Endothelial cell of umbilical vein (primary cell): ENCODE measurements around the gene MAP1LC3B2. TPM values are rescaled to one million over a fixed set of nuclear protein-coding genes. Genes with fewer than 3 reads are reported as not detected.
A peak's percentile ranks its signal among the peaks of the same experiment; 100 is the strongest.

ENCODE experiments used
- BruUV-seq: library from RNA; stranded (reverse); fragments of 400-500 nt; replicated peaks from 2 replicates; lab custom pipeline; 2021; lab: Mats Ljungman, UMichigan
- CTCF ChIA-PET: fragments of 300-600, 350-600 bp; sonication (Branson Sonifier 250); formaldehyde crosslinking; loops from one replicate; lab custom pipeline; 2021; ENCODE audit warnings: antibody characterized with exemption, inconsistent platforms; lab: Charles Lee
- POLR2A ChIA-PET: fragments of 300-600, 350-600 bp; sonication (Branson Sonifier 250); formaldehyde crosslinking; loops from one replicate; lab custom pipeline; 2021; ENCODE audit warnings: antibody characterized with exemption, inconsistent platforms; lab: Charles Lee
- DNase-seq: peaks from one replicate; pipeline ENCODE4 v3.0.0-alpha.2; 2011; ENCODE audit warnings: low read depth, low spot score
- FAIRE-seq: peaks from 2 replicates; lab custom pipeline; 2011; peaks lifted over from hg19 to GRCh38; lab: Jason Lieb, UNC
- H2AFZ ChIP-seq: 2 replicates; pipeline ENCODE4 v1.6.0; 2012; ENCODE audit warnings: low read depth, low read length, control low read depth, inconsistent platforms
- H3K27ac ChIP-seq: 2 replicates; pipeline ENCODE4 v1.5.1; 2011; ENCODE audit warnings: low read depth, mild to moderate bottlenecking, control low read depth, low read length, moderate library complexity; ENCODE audit not compliant: insufficient read depth
- H3K27me3 ChIP-seq, 2 experiments: 2 replicates each; pipeline versions ENCODE4 v1.6.0 to v1.6.1; 2011; ENCODE audit warnings: low read length in 2 of 2, mixed read lengths in 1 of 2; ENCODE audit not compliant: control insufficient read depth in 2 of 2, insufficient read depth in 2 of 2
- H3K36me3 ChIP-seq, 2 experiments: 2 replicates in 1 of 2; 3 replicates in 1 of 2; pipeline ENCODE4 v1.5.1; 2011; ENCODE audit warnings: low read length in 2 of 2, mild to moderate bottlenecking in 1 of 2, moderate library complexity in 1 of 2; ENCODE audit not compliant: control insufficient read depth in 2 of 2, insufficient read depth in 2 of 2; ENCODE audit errors: extremely low read depth in 1 of 2
- H3K4me1 ChIP-seq: 3 replicates; pipeline ENCODE4 v1.5.1; 2011; ENCODE audit warnings: mild to moderate bottlenecking, low read length; ENCODE audit not compliant: control insufficient read depth, insufficient read depth; ENCODE audit errors: extremely low read depth
- H3K4me2 ChIP-seq: 2 replicates; pipeline ENCODE4 v1.6.1; 2011; ENCODE audit warnings: low read length, control low read depth, mixed read lengths; ENCODE audit not compliant: insufficient read depth
- H3K4me3 ChIP-seq, 3 experiments: fragments of 200-600 bp in 1 of 3; sonication (generic), shearing (Covaris generic) in 1 of 3; replicated peaks in 1 of 3; 2 replicates each; pipeline ENCODE4 v1.5.1; 2011 to 2016; ENCODE audit warnings: control low read depth in 3 of 3, low read length in 3 of 3, mild to moderate bottlenecking in 2 of 3, inconsistent platforms in 1 of 3, low read depth in 1 of 3, moderate library complexity in 1 of 3; ENCODE audit not compliant: insufficient read depth in 1 of 3
- H3K79me2 ChIP-seq: 2 replicates; pipeline ENCODE4 v1.6.0; 2012; ENCODE audit warnings: low read length, inconsistent platforms; ENCODE audit not compliant: control insufficient read depth, insufficient read depth
- H3K9ac ChIP-seq: replicated peaks from 2 replicates; pipeline ENCODE3; 2011; ENCODE audit warnings: low read length, control low read depth; ENCODE audit not compliant: insufficient read depth; ENCODE audit errors: extremely low read depth
- H3K9me1 ChIP-seq: replicated peaks from 3 replicates; pipeline ENCODE4 v1.6.0; 2011; ENCODE audit warnings: mild to moderate bottlenecking, low read length; ENCODE audit not compliant: control insufficient read depth, insufficient read depth; ENCODE audit errors: extremely low read depth
- H3K9me3 ChIP-seq: replicated peaks from 2 replicates; pipeline ENCODE4 v1.5.1; 2012; ENCODE audit warnings: low read length, inconsistent platforms; ENCODE audit not compliant: control insufficient read depth, insufficient read depth
- H4K20me1 ChIP-seq: replicated peaks from 2 replicates; pipeline ENCODE3; 2011; ENCODE audit warnings: mild to moderate bottlenecking, low read length; ENCODE audit not compliant: control insufficient read depth, insufficient read depth; ENCODE audit errors: extremely low read depth
- CTCF ChIP-seq, 2 donors: IDR thresholded peaks; 1 replicate in 1 of 2; 2 replicates in 1 of 2; pipeline ENCODE4 v1.5.1; 2011; ENCODE audit warnings: low read length in 2 of 2, mild to moderate bottlenecking in 2 of 2, moderate library complexity in 2 of 2, control low read depth in 1 of 2, inconsistent platforms in 1 of 2, low read depth in 1 of 2; ENCODE audit not compliant: insufficient read depth in 1 of 2; ENCODE audit errors: extremely low read depth in 1 of 2
- EZH2 ChIP-seq: IDR thresholded peaks from 2 replicates; pipeline ENCODE4 v1.6.1; 2012; ENCODE audit warnings: borderline replicate concordance, low read depth, mild to moderate bottlenecking, moderate library complexity, low read length, inconsistent platforms; ENCODE audit not compliant: severe bottlenecking
- FOS ChIP-seq: IDR thresholded peaks from 2 replicates; pipeline ENCODE4 v1.6.1; 2011; ENCODE audit warnings: mild to moderate bottlenecking, low read length, moderate library complexity, borderline replicate concordance; ENCODE audit not compliant: insufficient read depth
- GATA2 ChIP-seq: IDR thresholded peaks from 2 replicates; pipeline ENCODE4 v1.7.0; 2011; ENCODE audit warnings: low read depth, mild to moderate bottlenecking, moderate library complexity, mixed read lengths, low read length; ENCODE audit not compliant: insufficient read length, insufficient read depth
- JUN ChIP-seq: IDR thresholded peaks from 2 replicates; pipeline ENCODE4 v1.6.1; 2011; ENCODE audit warnings: borderline replicate concordance, low read depth; ENCODE audit not compliant: insufficient read length, insufficient read depth
- MYC ChIP-seq: IDR thresholded peaks from one replicate; pipeline ENCODE4 v1.6.1; 2011; ENCODE audit warnings: mild to moderate bottlenecking, low read depth, low read length
- POLR2A ChIP-seq: IDR thresholded peaks from 2 replicates; pipeline ENCODE4 v1.6.1; 2012; ENCODE audit warnings: low read depth, mild to moderate bottlenecking, control low read depth, low read length
- POLR2AphosphoS5 ChIP-seq: IDR thresholded peaks from 2 replicates; pipeline ENCODE4 v1.6.1; 2012; ENCODE audit warnings: low read depth, mild to moderate bottlenecking, control low read depth, low read length, moderate library complexity; ENCODE audit not compliant: insufficient read depth
- dilution Hi-C: fragments of 300-500 bp; cut with MboI; formaldehyde crosslinking; loops from one replicate; pipeline ENCODE4 v1.15.0; 2019; ENCODE audit warnings: low sequenced_read_pairs; ENCODE audit not compliant: extremely low pct_ligation_motif_present
- intact Hi-C: fragments of 100-400 bp; cut with micrococcal nuclease; formaldehyde crosslinking; loops from one replicate; pipeline ENCODE4 v1.10.0; 2022
- polyA plus RNA-seq, 4 experiments: library from polyadenylated mRNA; depleted of rRNA in 3 of 4; stranded (reverse) in 3 of 4; unstranded in 1 of 4; fragments of >200 nt; gene quantifications; 2 replicates each; pipeline versions ENCODE4 v1.2.1 to v1.2.3, GENCODE V29; 2011 to 2012; ENCODE audit warnings: missing spikeins in 1 of 4
- total RNA-seq: library from RNA; stranded (reverse); gene quantifications from 2 replicates; pipeline ENCODE4 v1.2.3, GENCODE V29; 2021
- TF ChIP-seq, protein P1 (sequence below): IDR thresholded peaks from 2 replicates; pipeline ENCODE4 v1.6.1; 2011; ENCODE audit not compliant: insufficient read depth, insufficient read length

Gene MAP1LC3B2
- total and polyA plus RNA-seq, 2 donors (not counting 3 experiments of a cell fraction or from before 2014, with no cell fraction given) = 0.32 to 4.1 TPM

GRCh38 chr12:116533343-116534251 is 25.6 kb upstream of the MAP1LC3B2 start:
- ChIA-PET POLR2A (interaction anchor here (0.6 kb wide), 1 partner anchor 80 kb away, joined by 3 read pairs; no protein-coding TSS in a partner anchor), CTCF (interaction anchor here (0.6 to 1.4 kb wide), 8 partner anchors 19 to 408 kb away, joined by 3 to 6 read pairs (median 3); partner anchors contain the start of gene MED13L)
- Histone ChIP-seq H3K27ac (no peak overlapping the region), H2AFZ (peak overlapping the region; percentile 71), H3K9ac (peak overlapping the region; percentile 15), H3K79me2 (no peaks in the 10 kb centered on the region), H4K20me1 (no peaks in the 10 kb centered on the region), H3K4me2 (peak overlapping the region; percentile 83), H3K4me3 (peak overlapping the region; percentile 51 to 59 (median 55)), H3K36me3 (no peaks in the 10 kb centered on the region), H3K27me3 (no peaks in the 10 kb centered on the region), H3K9me3 (no peaks in the 10 kb centered on the region), H3K9me1 (no peaks in the 10 kb centered on the region), H3K4me1 (peaks cover 5% of the 10 kb centered on the region)
- dilution Hi-C loops = no loop called here
- no peak for TF ChIP-seq FOS
- no peak for TF ChIP-seq EZH2
- no peak for TF ChIP-seq POLR2AphosphoS5
- TF ChIP-seq MYC = no peak
- TF ChIP-seq POLR2A = no peak
- no peak for TF ChIP-seq GATA2
- no peak for TF ChIP-seq CTCF (IDR thresholded peaks at IDR 0.05; ENCODE audit: extremely low read depth in 1 of 2, insufficient read depth in 1 of 2, low read depth in 1 of 2, low read length in 2 of 2)
- TF ChIP-seq, protein P1, sequence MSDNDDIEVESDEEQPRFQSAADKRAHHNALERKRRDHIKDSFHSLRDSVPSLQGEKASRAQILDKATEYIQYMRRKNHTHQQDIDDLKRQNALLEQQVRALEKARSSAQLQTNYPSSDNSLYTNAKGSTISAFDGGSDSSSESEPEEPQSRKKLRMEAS = no peak
- TF ChIP-seq JUN = no peak
- FAIRE-seq (peak; percentile 59), DNase-seq (peak; percentile 77)
- intact Hi-C loops = loop anchor here (5.0 kb wide), 1 partner anchor 256 kb away; the partner anchor contains the start of gene MED13L
- no TSS peak for BruUV-seq
